SK-N-SH treated with all-trans-retinoic acid at 6 μM for 48 hours (cell line): ENCODE data around the gene SLC25A34.

ENCODE experiments used
- ATAC-seq: fragments of 200-7000 bp; cut with Tn5 transposase; 3 replicates; pipeline ENCODE4 v1.9.1; 2020; ENCODE audit warnings: mild to moderate bottlenecking, moderate library complexity
- ARNTL ChIP-seq: fragments of 450-650 bp; formaldehyde crosslinking; IDR thresholded peaks from 2 replicates; pipeline ENCODE4 v1.5.0; 2020; ENCODE audit warnings: low read depth, mild to moderate bottlenecking, moderate library complexity, borderline replicate concordance
- BACH2 ChIP-seq: fragments of 250-450 bp; sonication (Bioruptor Pico); IDR thresholded peaks from 2 replicates; pipeline ENCODE4 v1.9.0; 2021; ENCODE audit warnings: mild to moderate bottlenecking, borderline replicate concordance
- CREB5 ChIP-seq: fragments of 250-450 bp; sonication (Bioruptor Pico); IDR thresholded peaks from 2 replicates; pipeline ENCODE4 v1.5.1; 2020; ENCODE audit warnings: low read depth, mild to moderate bottlenecking, moderate library complexity
- CSDC2 ChIP-seq: fragments of 250-450 bp; sonication (Bioruptor Pico); IDR thresholded peaks from 2 replicates; pipeline ENCODE4 v1.5.0; 2020; ENCODE audit warnings: mild to moderate bottlenecking, moderate library complexity
- ESRRG ChIP-seq: fragments of 250-450 bp; sonication (Bioruptor Pico); IDR thresholded peaks from 2 replicates; pipeline ENCODE4 v1.6.1; 2021; ENCODE audit warnings: mild to moderate bottlenecking
- GLIS3 ChIP-seq: fragments of 250-450 bp; sonication (Bioruptor Pico); IDR thresholded peaks from 2 replicates; pipeline ENCODE4 v1.5.0; 2020; ENCODE audit warnings: mild to moderate bottlenecking, moderate library complexity
- OSR1 ChIP-seq: fragments of 250-450 bp; sonication (Bioruptor Pico); IDR thresholded peaks from 2 replicates; pipeline ENCODE4 v1.8.0; 2022; ENCODE audit warnings: moderate library complexity, mild to moderate bottlenecking, inconsistent platforms
- POU6F1 ChIP-seq: fragments of 250-450 bp; sonication (Bioruptor Pico); IDR thresholded peaks from 2 replicates; pipeline ENCODE4 v1.8.0; 2021; ENCODE audit warnings: low read depth, mild to moderate bottlenecking, moderate library complexity, borderline replicate concordance
- PPARA ChIP-seq: fragments of 250-450 bp; sonication (Bioruptor Pico); IDR thresholded peaks from 2 replicates; pipeline ENCODE4 v1.5.0; 2020; ENCODE audit warnings: mild to moderate bottlenecking, borderline replicate concordance
- RARB ChIP-seq: fragments of 250-450 bp; sonication (Bioruptor Pico); IDR thresholded peaks from 2 replicates; pipeline ENCODE4 v1.8.0; 2021; ENCODE audit warnings: mild to moderate bottlenecking, moderate library complexity
- SNAI2 ChIP-seq: fragments of 250-450 bp; sonication (Bioruptor Pico); IDR thresholded peaks from 2 replicates; pipeline ENCODE4 v1.5.0; 2020; ENCODE audit warnings: mild to moderate bottlenecking, moderate library complexity
- TCF4 ChIP-seq: fragments of 250-450 bp; sonication (Bioruptor Pico); IDR thresholded peaks from 2 replicates; pipeline ENCODE4 v1.8.0; 2021; ENCODE audit warnings: mild to moderate bottlenecking, moderate library complexity, borderline replicate concordance
- TOX ChIP-seq: fragments of 250-450 bp; sonication (Bioruptor Pico); IDR thresholded peaks from 2 replicates; pipeline ENCODE4 v1.8.0; 2021; ENCODE audit warnings: mild to moderate bottlenecking, moderate library complexity, borderline replicate concordance
- TSHZ2 ChIP-seq: fragments of 250-450 bp; sonication (Bioruptor Pico); IDR thresholded peaks from 2 replicates; pipeline ENCODE4 v1.5.0; 2020; ENCODE audit warnings: mild to moderate bottlenecking, moderate library complexity
- ZC3H10 ChIP-seq: fragments of 250-450 bp; sonication (Bioruptor Pico); IDR thresholded peaks from 2 replicates; pipeline ENCODE4 v1.5.1; 2021; ENCODE audit warnings: mild to moderate bottlenecking, moderate library complexity
- ZFP30 ChIP-seq: fragments of 450-650 bp; formaldehyde crosslinking; IDR thresholded peaks from 2 replicates; pipeline ENCODE4 v1.5.0; 2022; ENCODE audit warnings: mild to moderate bottlenecking, moderate library complexity
- ZNF565 ChIP-seq: fragments of 450-650 bp; formaldehyde crosslinking; conservative IDR thresholded peaks from 2 replicates; pipeline ENCODE4 v1.5.0; 2020; ENCODE audit warnings: low read depth, mild to moderate bottlenecking, moderate library complexity
- ZNF70 ChIP-seq: fragments of 450-650 bp; formaldehyde crosslinking; IDR thresholded peaks from 2 replicates; pipeline ENCODE4 v1.5.0; 2020; ENCODE audit warnings: mild to moderate bottlenecking, moderate library complexity
- ZNF8 ChIP-seq: fragments of 450-650 bp; formaldehyde crosslinking; IDR thresholded peaks from 2 replicates; pipeline ENCODE4 v1.5.0; 2020; ENCODE audit warnings: mild to moderate bottlenecking, moderate library complexity
- TF ChIP-seq, protein P1 (sequence below): fragments of 250-450 bp; sonication (Bioruptor Pico); IDR thresholded peaks from 2 replicates; pipeline ENCODE4 v1.5.1; 2021; ENCODE audit warnings: mild to moderate bottlenecking, moderate library complexity
- TF ChIP-seq, protein P2 (sequence below): fragments of 250-450 bp; sonication (Bioruptor Pico); IDR thresholded peaks from 2 replicates; pipeline ENCODE4 v1.8.0; 2020; ENCODE audit warnings: mild to moderate bottlenecking, moderate library complexity, borderline replicate concordance

SLC25A34 gene

DNA sequence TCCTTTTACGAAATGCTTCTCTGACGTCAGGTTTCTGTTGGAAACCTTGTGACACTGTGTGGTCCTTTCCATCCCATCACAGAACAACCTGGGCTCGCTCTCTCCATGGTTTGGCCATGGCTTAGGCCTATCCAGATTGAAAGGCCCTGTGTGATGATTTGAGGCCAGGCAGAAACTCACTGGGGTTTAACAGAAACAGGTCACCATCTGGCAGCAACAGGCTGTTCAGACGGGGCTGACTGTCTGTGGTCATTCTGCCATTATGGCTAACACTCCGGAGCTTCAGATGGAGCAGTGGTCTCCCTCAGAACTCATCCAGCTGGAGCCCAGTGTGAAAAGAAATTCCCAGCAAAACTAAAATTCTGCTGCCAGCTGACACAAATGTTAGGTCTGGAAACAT, 42.7 kb upstream of the SLC25A34 start:
- no peak for ATAC-seq
- TF ChIP-seq, protein P1, sequence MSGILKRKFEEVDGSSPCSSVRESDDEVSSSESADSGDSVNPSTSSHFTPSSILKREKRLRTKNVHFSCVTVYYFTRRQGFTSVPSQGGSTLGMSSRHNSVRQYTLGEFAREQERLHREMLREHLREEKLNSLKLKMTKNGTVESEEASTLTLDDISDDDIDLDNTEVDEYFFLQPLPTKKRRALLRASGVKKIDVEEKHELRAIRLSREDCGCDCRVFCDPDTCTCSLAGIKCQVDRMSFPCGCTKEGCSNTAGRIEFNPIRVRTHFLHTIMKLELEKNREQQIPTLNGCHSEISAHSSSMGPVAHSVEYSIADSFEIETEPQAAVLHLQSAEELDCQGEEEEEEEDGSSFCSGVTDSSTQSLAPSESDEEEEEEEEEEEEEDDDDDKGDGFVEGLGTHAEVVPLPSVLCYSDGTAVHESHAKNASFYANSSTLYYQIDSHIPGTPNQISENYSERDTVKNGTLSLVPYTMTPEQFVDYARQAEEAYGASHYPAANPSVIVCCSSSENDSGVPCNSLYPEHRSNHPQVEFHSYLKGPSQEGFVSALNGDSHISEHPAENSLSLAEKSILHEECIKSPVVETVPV (CRISPR knock-in tag) = no peak
- TF ChIP-seq TCF4 = no peak
- no peak for TF ChIP-seq CREB5 (CRISPR knock-in tag)
- TF ChIP-seq SNAI2 = no peak
- no peak for TF ChIP-seq ZFP30 (CRISPR knock-in tag)
- no peak for TF ChIP-seq CSDC2 (CRISPR knock-in tag)
- TF ChIP-seq ZC3H10 (CRISPR knock-in tag) = no peak
- no peak for TF ChIP-seq BACH2 (CRISPR knock-in tag)
- TF ChIP-seq GLIS3 (CRISPR knock-in tag) = no peak
- TF ChIP-seq TSHZ2 (CRISPR knock-in tag) = no peak
- no peak for TF ChIP-seq RARB (CRISPR knock-in tag)
- no peak for TF ChIP-seq ZNF565 (CRISPR knock-in tag)
- no peak for TF ChIP-seq ZNF70

- TF ChIP-seq CSDC2 (CRISPR knock-in tag) (no peak), ZFP30 (CRISPR knock-in tag) (no peak), ZC3H10 (CRISPR knock-in tag) (no peak), CREB5 (CRISPR knock-in tag) (no peak), RARB (CRISPR knock-in tag) (no peak), TOX (CRISPR knock-in tag) (no peak), ZNF8 (CRISPR knock-in tag) (no peak), POU6F1 (CRISPR knock-in tag) (no peak), SNAI2 (no peak), BACH2 (CRISPR knock-in tag) (no peak), ZNF70 (no peak), ZNF565 (CRISPR knock-in tag) (no peak), TSHZ2 (CRISPR knock-in tag) (no peak), TCF4 (no peak), PPARA (CRISPR knock-in tag) (no peak), OSR1 (CRISPR knock-in tag) (no peak), ESRRG (CRISPR knock-in tag) (no peak), ARNTL (no peak)
- TF ChIP-seq, protein P2, sequence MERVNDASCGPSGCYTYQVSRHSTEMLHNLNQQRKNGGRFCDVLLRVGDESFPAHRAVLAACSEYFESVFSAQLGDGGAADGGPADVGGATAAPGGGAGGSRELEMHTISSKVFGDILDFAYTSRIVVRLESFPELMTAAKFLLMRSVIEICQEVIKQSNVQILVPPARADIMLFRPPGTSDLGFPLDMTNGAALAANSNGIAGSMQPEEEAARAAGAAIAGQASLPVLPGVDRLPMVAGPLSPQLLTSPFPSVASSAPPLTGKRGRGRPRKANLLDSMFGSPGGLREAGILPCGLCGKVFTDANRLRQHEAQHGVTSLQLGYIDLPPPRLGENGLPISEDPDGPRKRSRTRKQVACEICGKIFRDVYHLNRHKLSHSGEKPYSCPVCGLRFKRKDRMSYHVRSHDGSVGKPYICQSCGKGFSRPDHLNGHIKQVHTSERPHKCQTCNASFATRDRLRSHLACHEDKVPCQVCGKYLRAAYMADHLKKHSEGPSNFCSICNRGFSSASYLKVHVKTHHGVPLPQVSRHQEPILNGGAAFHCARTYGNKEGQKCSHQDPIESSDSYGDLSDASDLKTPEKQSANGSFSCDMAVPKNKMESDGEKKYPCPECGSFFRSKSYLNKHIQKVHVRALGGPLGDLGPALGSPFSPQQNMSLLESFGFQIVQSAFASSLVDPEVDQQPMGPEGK (CRISPR knock-in tag) = no peak
- TF ChIP-seq, protein P1 (CRISPR knock-in tag) = no peak
- TF ChIP-seq, all 23 proteins: peak for 0
- no peak for ATAC-seq
Observed at GRCh38 chr1:15696956-15697521, 39.0 kb upstream of the SLC25A34 start.
